ENCODE measurements around the gene BCAS3.

- TF ChIP-seq CTCF (IDR thresholded peaks at IDR 0.05; ENCODE audit: insufficient read depth, low read depth, low read length): no peak
- no peak for TF ChIP-seq EZH2 (IDR thresholded peaks at IDR 0.05; ENCODE audit: insufficient read depth, low read length)
These were observed 48.5 kb upstream of the BCAS3 start for GRCh38 chr17:60629120-60629519.
